ENCODE data around the gene GPSM1. TPM values are rescaled to one million over a fixed set of nuclear protein-coding genes. Genes with fewer than 3 reads are reported as not detected.

Gene GPSM1
- total RNA-seq, 1 experiment from 2014 or later: 26.4 TPM

GRCh38 chr9:136353757-136354488, 26.6 kb downstream of the GPSM1 start:
- no TSS peak for BruUV-seq (replicated peaks)

More at GRCh38 chr9:136353757-136354488, 26.6 kb downstream of the GPSM1 start:
- no peaks in the 10 kb centered on the region; a peak in 1 of 4 replicates for H3K36me3 ChIP-seq (ENCODE audit: control insufficient read depth in 1 of 2, insufficient read depth in 2 of 2, low read length in 2 of 2)
- POLR2A ChIA-PET: interaction anchor here (1.0 to 1.3 kb wide), 2 partner anchors 8 to 9 kb away, joined by 4 to 5 read pairs; partner anchors contain the start of gene DNLZ
- no peaks in the 10 kb centered on the region for H4K20me1 ChIP-seq (ENCODE audit: insufficient read depth)
- no peaks in the 10 kb centered on the region for H3K9me3 ChIP-seq (ENCODE audit: control insufficient read depth in 1 of 2, insufficient read depth in 1 of 2, low read depth in 1 of 2, low read length in 2 of 2)
- peak overlapping the region; percentile 49; the same call in 1 of the 2 replicates for H3K27ac ChIP-seq (ENCODE audit: low read depth, low read length)
- intact Hi-C loops (cut with micrococcal nuclease): no loop called here
- no peak overlapping the region for H3K9ac ChIP-seq (ENCODE audit: low read length)
- CTCF ChIA-PET: interaction anchor here (1.6 kb wide), 1 partner anchor 8 kb away, joined by 5 read pairs; no protein-coding TSS in a partner anchor
- TF ChIP-seq EZH2phosphoT487 (IDR thresholded peaks at IDR 0.05; ENCODE audit: borderline replicate concordance): no peak
- TF ChIP-seq EZH2 (IDR thresholded peaks at IDR 0.05): no peak
- TF ChIP-seq, protein P1, sequence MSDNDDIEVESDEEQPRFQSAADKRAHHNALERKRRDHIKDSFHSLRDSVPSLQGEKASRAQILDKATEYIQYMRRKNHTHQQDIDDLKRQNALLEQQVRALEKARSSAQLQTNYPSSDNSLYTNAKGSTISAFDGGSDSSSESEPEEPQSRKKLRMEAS (IDR thresholded peaks at IDR 0.05): no peak
- no peak for TF ChIP-seq ZBTB33 (IDR thresholded peaks at IDR 0.05; ENCODE audit: extremely low read depth, insufficient replicate concordance, low read length)
- no peak for TF ChIP-seq CEBPB (IDR thresholded peaks at IDR 0.05; ENCODE audit: low read depth)
- no peak for TF ChIP-seq POLR2A (IDR thresholded peaks at IDR 0.05; ENCODE audit: borderline replicate concordance, extremely low read depth, insufficient read depth, insufficient read length)
- no peak for TF ChIP-seq JUND (IDR thresholded peaks at IDR 0.05)
- TF ChIP-seq YY1 (IDR thresholded peaks at IDR 0.05; ENCODE audit: extremely low read depth, insufficient replicate concordance, low read depth, low read length): no peak
- no peak for TF ChIP-seq REST (IDR thresholded peaks at IDR 0.05; ENCODE audit: low read depth)
- no peak for TF ChIP-seq POLR2AphosphoS5 (IDR thresholded peaks at IDR 0.05; ENCODE audit: low read depth, low read length)
- TF ChIP-seq SRF (IDR thresholded peaks at IDR 0.05; ENCODE audit: low read depth): no peak
- TF ChIP-seq SIN3A (IDR thresholded peaks at IDR 0.05; ENCODE audit: low read depth): no peak
- TF ChIP-seq CBX3 (IDR thresholded peaks at IDR 0.05; ENCODE audit: low read depth): no peak
- no peaks in the 10 kb centered on the region for H3K79me2 ChIP-seq (ENCODE audit: insufficient read depth, low read length)
- 0 out of 2 replicates have a peak, but pooled peaks have one; percentile 1 for ATAC-seq
- H3K4me3 ChIP-seq (replicated peaks in 1 of 2; ENCODE audit: low read depth in 1 of 2, low read length in 2 of 2): no peak overlapping the region
- H3K4me2 ChIP-seq (ENCODE audit: low read length): peak overlapping the region; percentile 65; the same call in 1 of the 2 replicates
- H2AFZ ChIP-seq (ENCODE audit: low read depth, low read length, poor library complexity, severe bottlenecking): no peak overlapping the region
- H3K4me1 ChIP-seq (ENCODE audit: control insufficient read depth in 1 of 2, insufficient read depth in 2 of 2, low read length in 2 of 2): peaks cover 9 to 22% of the 10 kb centered on the region in 2 experiments; a peak in 3 of 4 replicates
- H3K27me3 ChIP-seq (ENCODE audit: insufficient read depth, low read length): no peaks in the 10 kb centered on the region
- DNase-seq (ENCODE audit: low read depth, low spot score): no peak
- RAD21 ChIA-PET (ENCODE audit: low non-redundant PET in 1 of 2, low total read pairs in 2 of 2, uncharacterized antibody in 2 of 2, unreplicated experiment in 2 of 2): no interaction called here
- no peaks in the 10 kb centered on the region for H3K9me2 ChIP-seq (ENCODE audit: insufficient read depth)

Measured in HCT116 (cell line).